GM23248 (cell line): ENCODE results near the gene SFRP5. TPM values are rescaled to one million over a fixed set of nuclear protein-coding genes. Genes with fewer than 3 reads are reported as not detected.

ENCODE experiments used
- DNase-seq: peaks from one replicate; pipeline ENCODE4 v3.0.0-alpha.2; 2015
- H2AFZ ChIP-seq: fragments of 200-600 bp; sonication (generic); 2 replicates; pipeline ENCODE4 v1.6.1; 2016; ENCODE audit warnings: antibody characterized with exemption
- H3F3A ChIP-seq: fragments of 200-600 bp; sonication (generic); 2 replicates; pipeline ENCODE4 v1.6.1; 2016; ENCODE audit warnings: mild to moderate bottlenecking, antibody characterized with exemption, mixed run types; ENCODE audit not compliant: insufficient read depth
- H3K27ac ChIP-seq: fragments of 200-600 bp; sonication (generic); 2 replicates; pipeline ENCODE4 v1.5.1; 2016; ENCODE audit warnings: mild to moderate bottlenecking
- H3K27me3 ChIP-seq: fragments of 200-600 bp; sonication (generic); replicated peaks from 2 replicates; pipeline ENCODE4 v1.6.1; 2016; ENCODE audit warnings: mild to moderate bottlenecking; ENCODE audit not compliant: insufficient read depth
- H3K36me3 ChIP-seq: fragments of 200-600 bp; sonication (generic); 2 replicates; pipeline ENCODE4 v1.6.1; 2016; ENCODE audit warnings: low read depth, mild to moderate bottlenecking
- H3K4me1 ChIP-seq: fragments of 200-600 bp; sonication (generic); 2 replicates; pipeline ENCODE4 v1.6.1; 2016; ENCODE audit warnings: mild to moderate bottlenecking; ENCODE audit not compliant: insufficient read depth
- H3K4me2 ChIP-seq: fragments of 200-600 bp; sonication (generic); one replicate; pipeline ENCODE4 v1.6.1; 2016; ENCODE audit warnings: mild to moderate bottlenecking; ENCODE audit not compliant: unreplicated experiment
- H3K4me3 ChIP-seq: fragments of 200-600 bp; sonication (generic); 2 replicates; pipeline ENCODE4 v1.5.1; 2016; ENCODE audit warnings: mild to moderate bottlenecking
- H3K79me2 ChIP-seq: fragments of 200-600 bp; sonication (generic); 2 replicates; pipeline ENCODE4 v1.6.1; 2016; ENCODE audit warnings: mild to moderate bottlenecking; ENCODE audit not compliant: insufficient read depth
- H3K9ac ChIP-seq: fragments of 200-600 bp; sonication (generic); 2 replicates; pipeline ENCODE4 v1.6.1; 2016; ENCODE audit warnings: mild to moderate bottlenecking
- H3K9me2 ChIP-seq: fragments of 200-600 bp; sonication (generic); 2 replicates; pipeline ENCODE4 v1.6.1; 2016; ENCODE audit warnings: mixed run types, mild to moderate bottlenecking, moderate library complexity; ENCODE audit not compliant: insufficient read depth
- H3K9me3 ChIP-seq: fragments of 200-600 bp; sonication (generic); one replicate; pipeline ENCODE4 v1.6.1; 2017; ENCODE audit warnings: low read depth
- H4K20me1 ChIP-seq: fragments of 200-600 bp; sonication (generic); 2 replicates; pipeline ENCODE4 v1.6.0; 2016; ENCODE audit not compliant: insufficient read depth
- EZH2 ChIP-seq: fragments of 200-600 bp; sonication (generic); IDR thresholded peaks from 2 replicates; pipeline ENCODE4 v1.6.1; 2018; ENCODE audit warnings: antibody characterized with exemption, mild to moderate bottlenecking; ENCODE audit not compliant: insufficient read depth, poor library complexity, severe bottlenecking
- EZH2phosphoT487 ChIP-seq: fragments of 200-600 bp; sonication (generic); IDR thresholded peaks from 2 replicates; pipeline ENCODE4 v1.6.1; 2018; ENCODE audit warnings: antibody characterized with exemption, moderate library complexity, mild to moderate bottlenecking, low read depth; ENCODE audit not compliant: insufficient read depth
- WGBS, 2 experiments: methylation state at CpG; one replicate each; pipeline ENCODE4 v1.1.6; 2015 to 2017; ENCODE audit warnings: low lambda C conversion rate in 2 of 2, low coverage in 1 of 2; ENCODE audit errors: missing lambda C conversion rate in 2 of 2; 5-methylcytosine and 5-hydroxymethylcytosine counted together
- in situ Hi-C: fragments of 300-500 bp; cut with MboI; formaldehyde crosslinking; loops from 2 replicates; pipeline ENCODE4 v1.15.0; 2020
- polyA plus RNA-seq: library from polyadenylated mRNA; unstranded; fragments of >200 nt; fragmentation: Nextera tagmentation; extraction: Ambion mirVana; gene quantifications from 2 replicates; pipeline ENCODE4 v1.2.1, GENCODE V29; 2016
- total RNA-seq: library from RNA; depleted of rRNA; stranded (reverse); fragments of >200 nt; shearing (Covaris generic); gene quantifications from 2 replicates; pipeline ENCODE4 v1.2.3, GENCODE V29; 2014

SFRP5 gene
- total and polyA plus RNA-seq, 2 experiments from 2014 or later = not detected

GRCh38 chr10:97726636-97727178 is 45.1 kb downstream of the SFRP5 start:
- 44 to 48% methylated on average over 8 of the region's 8 CpGs for WGBS, 2 experiments
- H3K9ac ChIP-seq = peak overlapping the region; percentile 43; the same call in 1 of the 2 replicates
- H2AFZ ChIP-seq = no peak overlapping the region

GRCh38 chr10:97724341-97724941 is 47.4 kb downstream of the SFRP5 start:
- Histone ChIP-seq H3K27ac (peak overlapping the region; percentile 70), H3K9me2 (no peaks in the 10 kb centered on the region), H3K9me3 (no peaks in the 10 kb centered on the region), H4K20me1 (no peaks in the 10 kb centered on the region), H3K4me1 (peaks cover 21% of the 10 kb centered on the region), H3K4me2 (no peak overlapping the region), H3K4me3 (no peak overlapping the region), H3K79me2 (no peaks in the 10 kb centered on the region), H3K9ac (peak overlapping the region; percentile 27; the same call in 1 of the 2 replicates), H3K36me3 (no peaks in the 10 kb centered on the region; the same call in 1 of the 2 replicates), H2AFZ (no peak overlapping the region), H3F3A (peaks cover 41% of the 10 kb centered on the region), H3K27me3 (no peaks in the 10 kb centered on the region)
- in situ Hi-C loops = no loop called here
- TF ChIP-seq EZH2 (no peak), EZH2phosphoT487 (no peak)
- DNase-seq = peak; percentile 89
- WGBS, 2 experiments = 43 to 46% methylated on average over 5 of the region's 5 CpGs

More at GRCh38 chr10:97726636-97727178, 45.1 kb downstream of the SFRP5 start:
- no peak for TF ChIP-seq EZH2phosphoT487
- TF ChIP-seq EZH2 = no peak
- peaks cover 21% of the 10 kb centered on the region for H3K4me1 ChIP-seq
- H3F3A ChIP-seq = peaks cover 31% of the 10 kb centered on the region
- in situ Hi-C loops = no loop called here
- H3K27ac ChIP-seq = peak overlapping the region; percentile 70
- H3K79me2 ChIP-seq = no peaks in the 10 kb centered on the region
- no peaks in the 10 kb centered on the region for H3K27me3 ChIP-seq
- no peaks in the 10 kb centered on the region for H3K36me3 ChIP-seq
- H3K4me3 ChIP-seq = peak overlapping the region; percentile 45
- H3K4me2 ChIP-seq = peak overlapping the region; percentile 63
- H3K9me3 ChIP-seq = no peaks in the 10 kb centered on the region
- DNase-seq = peak; percentile 92
- no peaks in the 10 kb centered on the region for H4K20me1 ChIP-seq
- H3K9me2 ChIP-seq = no peaks in the 10 kb centered on the region

- WGBS, 2 experiments = 98 to 100% methylated on average over 3 of the region's 3 CpGs
- H2AFZ ChIP-seq = no peak overlapping the region
- H3F3A ChIP-seq = peaks cover 45% of the 10 kb centered on the region
- no peaks in the 10 kb centered on the region for H3K9me3 ChIP-seq
- H4K20me1 ChIP-seq = no peaks in the 10 kb centered on the region
- peaks cover 32% of the 10 kb centered on the region for H3K4me1 ChIP-seq
- no peak for TF ChIP-seq EZH2phosphoT487
- TF ChIP-seq EZH2 = no peak
- H3K36me3 ChIP-seq = peaks cover 6% of the 10 kb centered on the region; the same call in 1 of the 2 replicates
- no peaks in the 10 kb centered on the region for H3K27me3 ChIP-seq
- H3K4me2 ChIP-seq = no peak overlapping the region
- H3K9ac ChIP-seq = no peak overlapping the region
- peak; percentile 21 for DNase-seq
- peaks cover 9% of the 10 kb centered on the region; the same call in 1 of the 2 replicates for H3K79me2 ChIP-seq
- H3K4me3 ChIP-seq = no peak overlapping the region
- H3K27ac ChIP-seq = no peak overlapping the region
- H3K9me2 ChIP-seq = no peaks in the 10 kb centered on the region
- in situ Hi-C loops = no loop called here
These were observed 48.8 kb downstream of the SFRP5 start for GRCh38 chr10:97723001-97723400.

GRCh38 chr10:97721871-97722780 is 49.7 kb downstream of the SFRP5 start:
- Histone ChIP-seq H3K9me3 (no peaks in the 10 kb centered on the region), H2AFZ (no peak overlapping the region), H3K27ac (no peak overlapping the region), H3K79me2 (peaks cover 18% of the 10 kb centered on the region), H3K4me2 (no peak overlapping the region), H3K4me1 (peaks cover 31% of the 10 kb centered on the region), H3K27me3 (no peaks in the 10 kb centered on the region), H3K9me2 (no peaks in the 10 kb centered on the region), H3F3A (peaks cover 37% of the 10 kb centered on the region), H3K9ac (no peak overlapping the region), H4K20me1 (no peaks in the 10 kb centered on the region), H3K4me3 (no peak overlapping the region), H3K36me3 (peaks cover 12% of the 10 kb centered on the region)
- WGBS, 2 experiments = 73 to 75% methylated on average over 12 of the region's 12 CpGs
- in situ Hi-C loops = no loop called here
- DNase-seq = no peak
- TF ChIP-seq EZH2phosphoT487 (no peak), EZH2 (no peak)
